ENCODE measurements around the gene FHOD1.

FHOD1 gene

DNA sequence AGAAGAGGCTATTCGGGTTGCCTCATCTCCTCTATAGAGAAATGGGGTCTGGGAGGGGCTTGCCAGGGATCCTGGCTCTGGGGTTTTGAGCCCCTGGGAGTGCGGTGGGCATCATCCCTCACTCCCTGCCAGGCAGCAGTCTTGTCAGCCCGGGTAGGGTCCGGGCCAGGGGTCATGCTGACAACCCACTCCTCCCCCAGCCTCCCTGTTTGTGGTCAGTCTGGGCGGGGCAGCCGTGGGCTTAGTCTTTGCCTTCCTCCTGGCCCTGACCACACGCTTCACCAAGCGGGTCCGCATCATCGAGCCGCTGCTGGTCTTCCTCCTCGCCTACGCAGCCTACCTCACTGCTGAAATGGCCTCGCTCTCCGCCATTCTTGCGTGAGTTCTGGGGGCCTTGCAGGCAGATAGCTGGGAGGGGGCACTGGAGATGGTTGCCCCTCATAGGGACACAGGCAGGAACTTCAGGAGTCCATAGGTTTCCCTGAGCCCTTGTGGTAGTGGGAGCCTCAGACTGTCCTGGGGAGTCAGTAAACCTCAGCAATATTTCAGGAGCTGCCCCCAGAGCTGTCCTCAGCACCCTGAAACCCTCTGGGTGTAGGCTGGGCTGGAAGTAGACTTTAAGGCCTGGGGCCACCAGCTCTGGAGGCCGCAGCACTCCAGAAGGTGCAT is 8.4 kb upstream of the FHOD1 start:
- CTCF ChIA-PET = interaction anchor here (0.6 kb wide), 1 partner anchor 369 kb away, joined by 4 read pairs; no protein-coding TSS in a partner anchor
- POLR2A ChIA-PET = no interaction called here
- Histone ChIP-seq H3K36me3 (ENCODE audit: control insufficient read depth in 2 of 2, insufficient read depth in 1 of 2, low read length in 2 of 2) (peaks cover 0 to 19% of the 10 kb centered on the region in 2 experiments; a peak in 1 of 3 replicates), H3K27ac (ENCODE audit: extremely low read depth, low read depth, low read length) (no peak overlapping the region), H3K4me3 (ENCODE audit: low read depth, low read length) (no peak overlapping the region), H3K9me3 (ENCODE audit: control insufficient read depth, insufficient read depth, low read depth, low read length) (no peaks in the 10 kb centered on the region), H3K4me1 (ENCODE audit: control insufficient read depth, insufficient read depth, low read length) (no peaks in the 10 kb centered on the region)
- TF ChIP-seq, protein P1, sequence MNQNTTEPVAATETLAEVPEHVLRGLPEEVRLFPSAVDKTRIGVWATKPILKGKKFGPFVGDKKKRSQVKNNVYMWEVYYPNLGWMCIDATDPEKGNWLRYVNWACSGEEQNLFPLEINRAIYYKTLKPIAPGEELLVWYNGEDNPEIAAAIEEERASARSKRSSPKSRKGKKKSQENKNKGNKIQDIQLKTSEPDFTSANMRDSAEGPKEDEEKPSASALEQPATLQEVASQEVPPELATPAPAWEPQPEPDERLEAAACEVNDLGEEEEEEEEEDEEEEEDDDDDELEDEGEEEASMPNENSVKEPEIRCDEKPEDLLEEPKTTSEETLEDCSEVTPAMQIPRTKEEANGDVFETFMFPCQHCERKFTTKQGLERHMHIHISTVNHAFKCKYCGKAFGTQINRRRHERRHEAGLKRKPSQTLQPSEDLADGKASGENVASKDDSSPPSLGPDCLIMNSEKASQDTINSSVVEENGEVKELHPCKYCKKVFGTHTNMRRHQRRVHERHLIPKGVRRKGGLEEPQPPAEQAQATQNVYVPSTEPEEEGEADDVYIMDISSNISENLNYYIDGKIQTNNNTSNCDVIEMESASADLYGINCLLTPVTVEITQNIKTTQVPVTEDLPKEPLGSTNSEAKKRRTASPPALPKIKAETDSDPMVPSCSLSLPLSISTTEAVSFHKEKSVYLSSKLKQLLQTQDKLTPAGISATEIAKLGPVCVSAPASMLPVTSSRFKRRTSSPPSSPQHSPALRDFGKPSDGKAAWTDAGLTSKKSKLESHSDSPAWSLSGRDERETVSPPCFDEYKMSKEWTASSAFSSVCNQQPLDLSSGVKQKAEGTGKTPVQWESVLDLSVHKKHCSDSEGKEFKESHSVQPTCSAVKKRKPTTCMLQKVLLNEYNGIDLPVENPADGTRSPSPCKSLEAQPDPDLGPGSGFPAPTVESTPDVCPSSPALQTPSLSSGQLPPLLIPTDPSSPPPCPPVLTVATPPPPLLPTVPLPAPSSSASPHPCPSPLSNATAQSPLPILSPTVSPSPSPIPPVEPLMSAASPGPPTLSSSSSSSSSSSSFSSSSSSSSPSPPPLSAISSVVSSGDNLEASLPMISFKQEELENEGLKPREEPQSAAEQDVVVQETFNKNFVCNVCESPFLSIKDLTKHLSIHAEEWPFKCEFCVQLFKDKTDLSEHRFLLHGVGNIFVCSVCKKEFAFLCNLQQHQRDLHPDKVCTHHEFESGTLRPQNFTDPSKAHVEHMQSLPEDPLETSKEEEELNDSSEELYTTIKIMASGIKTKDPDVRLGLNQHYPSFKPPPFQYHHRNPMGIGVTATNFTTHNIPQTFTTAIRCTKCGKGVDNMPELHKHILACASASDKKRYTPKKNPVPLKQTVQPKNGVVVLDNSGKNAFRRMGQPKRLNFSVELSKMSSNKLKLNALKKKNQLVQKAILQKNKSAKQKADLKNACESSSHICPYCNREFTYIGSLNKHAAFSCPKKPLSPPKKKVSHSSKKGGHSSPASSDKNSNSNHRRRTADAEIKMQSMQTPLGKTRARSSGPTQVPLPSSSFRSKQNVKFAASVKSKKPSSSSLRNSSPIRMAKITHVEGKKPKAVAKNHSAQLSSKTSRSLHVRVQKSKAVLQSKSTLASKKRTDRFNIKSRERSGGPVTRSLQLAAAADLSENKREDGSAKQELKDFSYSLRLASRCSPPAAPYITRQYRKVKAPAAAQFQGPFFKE (tag by site-specific recombination; IDR thresholded peaks at IDR 0.05; ENCODE audit: borderline replicate concordance) = no peak
- TF ChIP-seq ZNF121 (tag by site-specific recombination; IDR thresholded peaks at IDR 0.05) (no peak), ZNF324 (tag by site-specific recombination; IDR thresholded peaks at IDR 0.05) (no peak), ZNF792 (tag by site-specific recombination; IDR thresholded peaks at IDR 0.05) (no peak), ZNF670 (tag by site-specific recombination; IDR thresholded peaks at IDR 0.05; ENCODE audit: low read depth) (no peak), ZNF302 (tag by site-specific recombination; IDR thresholded peaks at IDR 0.05; ENCODE audit: low read depth) (no peak), ZNF132 (tag by site-specific recombination; IDR thresholded peaks at IDR 0.05; ENCODE audit: borderline replicate concordance) (no peak), GFI1B (tag by site-specific recombination; IDR thresholded peaks at IDR 0.05) (no peak)
- TF ChIP-seq, protein P2, sequence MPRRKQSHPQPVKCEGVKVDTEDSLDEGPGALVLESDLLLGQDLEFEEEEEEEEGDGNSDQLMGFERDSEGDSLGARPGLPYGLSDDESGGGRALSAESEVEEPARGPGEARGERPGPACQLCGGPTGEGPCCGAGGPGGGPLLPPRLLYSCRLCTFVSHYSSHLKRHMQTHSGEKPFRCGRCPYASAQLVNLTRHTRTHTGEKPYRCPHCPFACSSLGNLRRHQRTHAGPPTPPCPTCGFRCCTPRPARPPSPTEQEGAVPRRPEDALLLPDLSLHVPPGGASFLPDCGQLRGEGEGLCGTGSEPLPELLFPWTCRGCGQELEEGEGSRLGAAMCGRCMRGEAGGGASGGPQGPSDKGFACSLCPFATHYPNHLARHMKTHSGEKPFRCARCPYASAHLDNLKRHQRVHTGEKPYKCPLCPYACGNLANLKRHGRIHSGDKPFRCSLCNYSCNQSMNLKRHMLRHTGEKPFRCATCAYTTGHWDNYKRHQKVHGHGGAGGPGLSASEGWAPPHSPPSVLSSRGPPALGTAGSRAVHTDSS (tag by site-specific recombination; IDR thresholded peaks at IDR 0.05) = no peak
- TF ChIP-seq, protein P3, sequence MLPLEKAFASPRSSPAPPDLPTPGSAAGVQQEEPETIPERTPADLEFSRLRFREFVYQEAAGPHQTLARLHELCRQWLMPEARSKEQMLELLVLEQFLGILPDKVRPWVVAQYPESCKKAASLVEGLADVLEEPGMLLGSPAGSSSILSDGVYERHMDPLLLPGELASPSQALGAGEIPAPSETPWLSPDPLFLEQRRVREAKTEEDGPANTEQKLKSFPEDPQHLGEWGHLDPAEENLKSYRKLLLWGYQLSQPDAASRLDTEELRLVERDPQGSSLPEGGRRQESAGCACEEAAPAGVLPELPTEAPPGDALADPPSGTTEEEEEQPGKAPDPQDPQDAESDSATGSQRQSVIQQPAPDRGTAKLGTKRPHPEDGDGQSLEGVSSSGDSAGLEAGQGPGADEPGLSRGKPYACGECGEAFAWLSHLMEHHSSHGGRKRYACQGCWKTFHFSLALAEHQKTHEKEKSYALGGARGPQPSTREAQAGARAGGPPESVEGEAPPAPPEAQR (tag by site-specific recombination; IDR thresholded peaks at IDR 0.05) = no peak
- TF ChIP-seq, protein P4, sequence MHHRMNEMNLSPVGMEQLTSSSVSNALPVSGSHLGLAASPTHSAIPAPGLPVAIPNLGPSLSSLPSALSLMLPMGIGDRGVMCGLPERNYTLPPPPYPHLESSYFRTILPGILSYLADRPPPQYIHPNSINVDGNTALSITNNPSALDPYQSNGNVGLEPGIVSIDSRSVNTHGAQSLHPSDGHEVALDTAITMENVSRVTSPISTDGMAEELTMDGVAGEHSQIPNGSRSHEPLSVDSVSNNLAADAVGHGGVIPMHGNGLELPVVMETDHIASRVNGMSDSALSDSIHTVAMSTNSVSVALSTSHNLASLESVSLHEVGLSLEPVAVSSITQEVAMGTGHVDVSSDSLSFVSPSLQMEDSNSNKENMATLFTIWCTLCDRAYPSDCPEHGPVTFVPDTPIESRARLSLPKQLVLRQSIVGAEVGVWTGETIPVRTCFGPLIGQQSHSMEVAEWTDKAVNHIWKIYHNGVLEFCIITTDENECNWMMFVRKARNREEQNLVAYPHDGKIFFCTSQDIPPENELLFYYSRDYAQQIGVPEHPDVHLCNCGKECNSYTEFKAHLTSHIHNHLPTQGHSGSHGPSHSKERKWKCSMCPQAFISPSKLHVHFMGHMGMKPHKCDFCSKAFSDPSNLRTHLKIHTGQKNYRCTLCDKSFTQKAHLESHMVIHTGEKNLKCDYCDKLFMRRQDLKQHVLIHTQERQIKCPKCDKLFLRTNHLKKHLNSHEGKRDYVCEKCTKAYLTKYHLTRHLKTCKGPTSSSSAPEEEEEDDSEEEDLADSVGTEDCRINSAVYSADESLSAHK (tag by site-specific recombination; IDR thresholded peaks at IDR 0.05) = no peak
- TF ChIP-seq, protein P5, sequence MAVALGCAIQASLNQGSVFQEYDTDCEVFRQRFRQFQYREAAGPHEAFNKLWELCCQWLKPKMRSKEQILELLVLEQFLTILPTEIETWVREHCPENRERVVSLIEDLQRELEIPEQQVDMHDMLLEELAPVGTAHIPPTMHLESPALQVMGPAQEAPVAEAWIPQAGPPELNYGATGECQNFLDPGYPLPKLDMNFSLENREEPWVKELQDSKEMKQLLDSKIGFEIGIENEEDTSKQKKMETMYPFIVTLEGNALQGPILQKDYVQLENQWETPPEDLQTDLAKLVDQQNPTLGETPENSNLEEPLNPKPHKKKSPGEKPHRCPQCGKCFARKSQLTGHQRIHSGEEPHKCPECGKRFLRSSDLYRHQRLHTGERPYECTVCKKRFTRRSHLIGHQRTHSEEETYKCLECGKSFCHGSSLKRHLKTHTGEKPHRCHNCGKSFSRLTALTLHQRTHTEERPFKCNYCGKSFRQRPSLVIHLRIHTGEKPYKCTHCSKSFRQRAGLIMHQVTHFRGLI (tag by site-specific recombination; IDR thresholded peaks at IDR 0.05) = no peak
- TF ChIP-seq, protein P6, sequence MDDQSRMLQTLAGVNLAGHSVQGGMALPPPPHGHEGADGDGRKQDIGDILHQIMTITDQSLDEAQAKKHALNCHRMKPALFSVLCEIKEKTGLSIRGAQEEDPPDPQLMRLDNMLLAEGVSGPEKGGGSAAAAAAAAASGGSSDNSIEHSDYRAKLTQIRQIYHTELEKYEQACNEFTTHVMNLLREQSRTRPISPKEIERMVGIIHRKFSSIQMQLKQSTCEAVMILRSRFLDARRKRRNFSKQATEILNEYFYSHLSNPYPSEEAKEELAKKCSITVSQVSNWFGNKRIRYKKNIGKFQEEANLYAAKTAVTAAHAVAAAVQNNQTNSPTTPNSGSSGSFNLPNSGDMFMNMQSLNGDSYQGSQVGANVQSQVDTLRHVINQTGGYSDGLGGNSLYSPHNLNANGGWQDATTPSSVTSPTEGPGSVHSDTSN (CRISPR knock-in tag; IDR thresholded peaks at IDR 0.05) = no peak

Measured in HEK293 (cell line).